ENCODE results near the gene APAF1.

DNA sequence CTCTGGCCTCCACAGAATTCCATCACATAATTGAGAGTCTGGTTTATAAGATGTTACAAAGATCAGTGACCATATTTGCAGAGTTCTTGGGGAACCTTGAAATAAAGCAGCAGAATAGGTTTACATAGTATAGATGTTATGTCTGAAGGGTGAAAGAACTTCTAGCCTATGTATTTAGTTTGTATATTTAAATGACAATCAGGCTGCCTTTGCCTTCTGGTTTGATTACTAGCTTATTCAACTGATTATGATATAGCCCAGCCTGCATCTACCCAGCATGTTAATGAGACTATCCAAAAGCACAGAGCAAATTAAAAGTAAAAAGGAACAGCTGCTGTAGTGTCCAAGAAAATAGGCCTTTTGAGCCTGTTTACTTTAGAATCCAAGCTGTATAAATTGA is 85.3 kb downstream of the APAF1 start:
- TF ChIP-seq POLR2A (IDR thresholded peaks at IDR 0.05) = no peak
- no peak for TF ChIP-seq CTCF (IDR thresholded peaks at IDR 0.05)
